Epithelial cell of proximal tubule (primary cell): ENCODE results near the gene CT45A2. TPM values are rescaled to one million over a fixed set of nuclear protein-coding genes. Genes with fewer than 3 reads are reported as not detected.
"Not testable (repeated sequence)": the region's sequence is repeated elsewhere in the genome, so short reads cannot be mapped to it uniquely, and the experiment has no call there.

Experiments used
- DNase-seq: peaks from one replicate; pipeline ENCODE4 v3.0.0-alpha.2; 2011; ENCODE audit warnings: low read depth
- H3K4me3 ChIP-seq: 2 replicates; pipeline ENCODE4 v1.5.1; 2011; ENCODE audit warnings: low read depth, mild to moderate bottlenecking, low read length
- total RNA-seq: library from RNA; depleted of rRNA; stranded (reverse); fragments of >200 nt; gene quantifications from 2 replicates; pipeline ENCODE4 v1.2.3, GENCODE V29; 2015

The CT45A2 gene
- not detected in 2 replicates for total RNA-seq

GRCh38 chrX:135819912-135820311 is at the start of gene CT45A2:
TSS of gene CT45A2 (minus strand) at chrX:135820012. CDS start at chrX:135816265, 3,747 bp downstream.
- DNase-seq, H3K4me3 ChIP-seq: not testable (repeated sequence)

- not testable (repeated sequence) for DNase-seq, H3K4me3 ChIP-seq
Measured at GRCh38 chrX:135854438-135854837, 34.6 kb upstream of the CT45A2 start, which contains the start of gene CT45A8. TSS of gene CT45A8 (minus strand) at chrX:135854538. CDS start at chrX:135850783, 3,755 bp downstream.

- not testable (repeated sequence) for H3K4me3 ChIP-seq, DNase-seq
Measured at GRCh38 chrX:135837180-135837579, 17.4 kb upstream of the CT45A2 start, which contains the start of gene CT45A7. TSS of gene CT45A7 (minus strand) at chrX:135837280. CDS start at chrX:135833533, 3,747 bp downstream.

- DNase-seq, H3K4me3 ChIP-seq: not testable (repeated sequence)
Measured at GRCh38 chrX:135802687-135803086, 17.1 kb downstream of the CT45A2 start, which contains the start of gene CT45A6. TSS of gene CT45A6 (minus strand) at chrX:135802787. CDS start at chrX:135798993, 3,794 bp downstream.

GRCh38 chrX:135785403-135785802 is 34.4 kb downstream of the CT45A2 start, which contains the start of gene CT45A5:
TSS of gene CT45A5 (minus strand) at chrX:135785503. CDS start at chrX:135781729, 3,774 bp downstream.
- H3K4me3 ChIP-seq, DNase-seq: not testable (repeated sequence)

GRCh38 chrX:135768091-135768490 is 51.7 kb downstream of the CT45A2 start, which contains the start of gene CT45A3:
TSS of gene CT45A3 (minus strand) at chrX:135768191. CDS start at chrX:135764444, 3,747 bp downstream.
- not testable (repeated sequence) for H3K4me3 ChIP-seq, DNase-seq

Other genes starting within 250 kb of the CT45A2 start
- gene CT45A1, start 106.4 kb downstream of the CT45A2 start, total RNA-seq: not detected in 2 replicates
- not detected in 2 replicates for gene CT45A3, start 51.8 kb downstream of the CT45A2 start, total RNA-seq
- not detected in 2 replicates for gene CT45A5, start 34.5 kb downstream of the CT45A2 start, total RNA-seq
- not detected in 2 replicates for gene CT45A6, start 17.2 kb downstream of the CT45A2 start, total RNA-seq
- not detected in 2 replicates for gene CT45A7, start 17.3 kb upstream of the CT45A2 start, total RNA-seq
- gene CT45A8, start 34.5 kb upstream of the CT45A2 start, total RNA-seq: not detected in 2 replicates
- not detected in 2 replicates for gene CT45A9, start 51.8 kb upstream of the CT45A2 start, total RNA-seq
- gene CT45A10, start 73.4 kb upstream of the CT45A2 start, total RNA-seq: not detected in 2 replicates
- not detected in 2 replicates for gene SAGE1, start 73.7 kb upstream of the CT45A2 start, total RNA-seq
- gene MMGT1, start 154.0 kb upstream of the CT45A2 start, total RNA-seq: 16.5 and 20.9 TPM in 2 replicates
- 9.1 and 9.6 TPM in 2 replicates for gene SLC9A6, start 165.4 kb upstream of the CT45A2 start, total RNA-seq